ENCODE data around the gene GGPS1. TPM values are rescaled to one million over a fixed set of nuclear protein-coding genes. Genes with fewer than 3 reads are reported as not detected.

Gene GGPS1
- total RNA-seq: 18.1 and 22.7 TPM in 2 replicates

DNA sequence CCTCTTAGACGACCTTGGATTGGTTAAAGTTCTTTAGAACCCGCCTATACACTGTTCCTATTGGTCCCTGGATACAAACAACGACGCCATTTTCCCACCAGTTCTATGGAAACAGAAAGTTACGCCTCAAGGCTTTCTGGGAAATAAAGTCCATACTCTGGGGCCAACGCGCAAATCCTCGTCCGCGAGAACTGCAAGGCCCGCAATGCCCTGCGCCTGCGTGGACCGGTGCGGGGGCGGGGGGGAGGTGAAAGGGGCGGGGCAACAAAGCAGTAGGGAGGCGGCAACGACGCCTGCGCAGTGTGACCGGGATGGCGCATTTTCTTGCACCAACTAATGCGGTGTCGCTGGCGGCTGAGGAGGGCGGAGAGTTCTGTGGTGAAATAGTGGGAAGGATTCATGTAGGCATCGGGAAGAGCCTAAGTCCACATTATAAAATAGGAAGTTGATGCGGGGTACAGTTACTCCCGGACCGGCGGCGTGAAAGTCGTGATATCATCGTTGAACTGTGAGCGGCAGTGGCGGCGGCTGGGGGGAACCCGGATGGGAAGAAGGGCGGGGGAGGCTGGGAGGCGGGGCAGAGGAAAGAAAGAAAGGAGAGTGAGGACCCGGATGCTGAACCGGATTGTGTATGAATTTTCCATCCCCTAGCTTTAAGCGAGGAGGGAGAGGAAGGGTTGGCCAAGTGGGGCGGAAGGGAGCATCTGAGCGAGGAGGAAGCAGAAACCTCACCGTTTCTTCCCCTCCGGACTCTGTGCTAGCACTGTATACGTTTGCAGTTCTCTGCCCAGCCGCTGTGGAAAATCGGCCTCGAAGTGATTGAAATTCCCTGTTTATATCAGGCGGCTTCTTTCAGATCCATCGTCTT is at the start of gene GGPS1:
Gene GGPS1 (plus strand): TSS at position 300 of the 868 bp plus-strand sequence. CDS start 6,695 bp downstream, outside the sequence.

DNA sequence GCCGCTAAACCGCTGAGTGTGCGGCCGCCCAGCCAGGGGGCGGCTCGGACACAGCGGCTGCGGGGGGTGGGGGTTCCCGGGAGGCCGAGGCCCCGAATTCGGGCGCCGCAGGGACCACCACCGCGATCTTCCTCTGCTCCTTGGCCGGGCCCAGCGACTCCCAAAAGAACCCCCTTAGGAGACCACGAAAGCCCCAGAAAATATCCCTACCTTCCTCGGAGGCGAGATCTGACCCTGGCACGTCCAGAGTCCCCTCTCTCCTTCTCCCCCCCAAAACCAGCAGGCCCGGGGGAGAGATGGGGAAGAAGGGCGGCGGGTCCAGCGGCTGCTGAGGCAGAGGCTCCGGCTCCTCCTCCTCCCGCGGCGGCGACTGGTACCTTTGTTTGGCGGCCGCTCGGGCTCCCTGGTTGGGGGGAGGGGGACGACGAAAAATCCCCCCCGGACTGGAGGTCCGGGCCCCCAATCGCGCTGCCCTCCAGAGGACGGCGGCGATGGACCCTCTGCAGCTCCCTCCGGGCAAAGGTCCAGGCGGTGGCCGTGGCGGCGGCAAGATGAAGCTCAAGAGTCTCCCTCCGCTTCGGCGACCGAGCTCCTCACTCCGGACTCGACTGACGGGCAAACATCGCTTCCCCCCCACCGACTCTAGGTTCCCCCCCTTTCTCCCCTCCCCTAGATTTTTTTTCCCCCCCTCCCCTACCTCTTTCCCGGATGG is 655 bp upstream of the GGPS1 start, which contains the start of gene ARID4B:
Gene ARID4B (minus strand): TSS at position 621 of the 712 bp plus-strand sequence. CDS start 1,260 bp downstream, outside the sequence.

GRCh38 chr1:235367000-235367908 is 38.9 kb downstream of the GGPS1 start, which contains the start of gene TBCE:
Gene TBCE (plus strand): TSS chr1:235367427. CDS start chr1:235380050, 12,623 bp downstream.

Other genes starting within 250 kb of the GGPS1 start
- gene TOMM20, start 199.7 kb upstream of the GGPS1 start, total RNA-seq: 83.4 and 116 TPM in 2 replicates
- gene RBM34, start 167.3 kb upstream of the GGPS1 start, total RNA-seq: 60.7 and 79.9 TPM in 2 replicates
- gene ARID4B, start 391 bp upstream of the GGPS1 start, total RNA-seq: 32.2 and 39.2 TPM in 2 replicates
- 22.4 and 35.1 TPM in 2 replicates for gene TBCE, start 38.9 kb downstream of the GGPS1 start, total RNA-seq
- gene B3GALNT2, start 175.9 kb downstream of the GGPS1 start, total RNA-seq: 56.8 and 65.2 TPM in 2 replicates